ENCODE measurements around the gene RNF214. TPM values are rescaled to one million over a fixed set of nuclear protein-coding genes. Genes with fewer than 3 reads are reported as not detected.

The RNF214 gene
- total and polyA plus RNA-seq, 2 of the 4 experiments (the other 2 are of a cell fraction): 7.9 to 14.8 TPM

- Histone ChIP-seq H3K18ac (ENCODE audit: low read depth, low read length) (no peak overlapping the region), H2BK20ac (ENCODE audit: low read depth, low read length) (no peak overlapping the region), H2BK5ac (ENCODE audit: low read depth, low read length, poor library complexity, severe bottlenecking) (no peak overlapping the region), H3K79me1 (ENCODE audit: low read depth in 1 of 2, low read length in 2 of 2) (peaks cover 12 to 38% of the 10 kb centered on the region in 2 experiments), H2BK120ac (ENCODE audit: low read depth, low read length) (no peak overlapping the region), H3K9me3 (ENCODE audit: control insufficient read depth, insufficient read depth, low read length) (no peaks in the 10 kb centered on the region), H2AK5ac (ENCODE audit: low read depth, low read length) (no peak overlapping the region), H2AK9ac (replicated peaks; ENCODE audit: low read depth, low read length, poor library complexity) (no peak overlapping the region), H3K4ac (ENCODE audit: low read depth, low read length) (no peak overlapping the region), H3K9me1 (ENCODE audit: insufficient read depth, low read length) (peaks cover 7% of the 10 kb centered on the region; the same call in 1 of the 2 replicates), H3K14ac (replicated peaks; ENCODE audit: low read depth, low read length) (no peak overlapping the region), H3K56ac (ENCODE audit: extremely low read depth, insufficient read depth, low read length) (no peak overlapping the region), H2BK15ac (ENCODE audit: low read depth, low read length) (no peak overlapping the region), H3K27me3 (ENCODE audit: control insufficient read depth, insufficient read depth, low read length) (no peaks in the 10 kb centered on the region), H3K23ac (ENCODE audit: low read depth, low read length) (no peak overlapping the region), H3K36me3 (ENCODE audit: control insufficient read depth, insufficient read depth, low read length) (peaks cover 5% of the 10 kb centered on the region), H4K5ac (ENCODE audit: low read depth, low read length) (no peak overlapping the region), H4K91ac (ENCODE audit: insufficient read depth, low read depth, low read length) (no peak overlapping the region), H3K9ac (ENCODE audit: low read depth, low read length) (no peak overlapping the region), H2AFZ (replicated peaks; ENCODE audit: low read length, poor library complexity) (no peak overlapping the region), H3K27ac (ENCODE audit: insufficient read depth, low read length) (no peak overlapping the region), H3K4me3 (ENCODE audit: insufficient read depth, low read depth, low read length) (no peak overlapping the region), H3K4me1 (ENCODE audit: control insufficient read depth, insufficient read depth, low read length) (peaks cover 13% of the 10 kb centered on the region; the same call in 1 of the 2 replicates), H3K4me2 (ENCODE audit: low read depth, low read length) (no peak overlapping the region), H4K20me1 (ENCODE audit: insufficient read depth, low read length) (peaks cover 12% of the 10 kb centered on the region; the same call in 1 of the 2 replicates), H4K8ac (ENCODE audit: low read depth in 2 of 2, low read length in 2 of 2) (no peak overlapping the region)
- POLR2A ChIA-PET (ENCODE audit: unreplicated experiment): no interaction called here
- intact Hi-C loops (cut with micrococcal nuclease): no loop called here
- no TSS peak for BruUV-seq (replicated peaks)
- CTCF ChIA-PET: interaction anchor here (1.0 kb wide), 1 partner anchor 12 kb away, joined by 3 read pairs; no protein-coding TSS in a partner anchor
- no peak for DNase-seq
- TF ChIP-seq CTCF (conservative IDR thresholded peaks at IDR 0.05; ENCODE audit: low read depth, low read length): no peak
- dilution Hi-C loops (cut with HindIII; ENCODE audit: low sequenced_read_pairs, unreplicated experiment): no loop called here
- no CpG with 5 or more reads among the region's 5 CpGs for WGBS, 2 experiments (ENCODE audit: extremely low coverage in 2 of 2, insufficient read length in 1 of 2)
- no peak for ATAC-seq (ENCODE audit: low read depth)
- in situ Hi-C loops (cut with MboI; ENCODE audit: low sequenced_read_pairs): no loop called here
Observed at GRCh38 chr11:117303646-117304315, 71.3 kb downstream of the RNF214 start.
